GM12874 (cell line): ENCODE measurements around the gene KLHL6.

Experiments used
- CTCF ChIP-seq: IDR thresholded peaks from 2 replicates; pipeline ENCODE4 v1.5.1; 2011; ENCODE audit warnings: low read depth, mild to moderate bottlenecking, control low read depth, low read length, moderate library complexity; ENCODE audit not compliant: insufficient read depth

The KLHL6 gene

GRCh38 chr3:183529185-183529584 lies 26.3 kb downstream of the KLHL6 start:
- TF ChIP-seq CTCF: no peak

GRCh38 chr3:183527428-183528379 lies 27.8 kb downstream of the KLHL6 start:
- no peak for TF ChIP-seq CTCF

GRCh38 chr3:183526838-183527427 lies 28.6 kb downstream of the KLHL6 start:
- no peak for TF ChIP-seq CTCF

- TF ChIP-seq CTCF: no peak
These were observed 31.0 kb downstream of the KLHL6 start for GRCh38 chr3:183524476-183524875.

- TF ChIP-seq CTCF: no peak
These were observed 35.6 kb downstream of the KLHL6 start for GRCh38 chr3:183519891-183520290.

GRCh38 chr3:183518491-183519251 lies 36.8 kb downstream of the KLHL6 start:
- no peak for TF ChIP-seq CTCF

GRCh38 chr3:183517607-183518006 lies 37.9 kb downstream of the KLHL6 start:
- TF ChIP-seq CTCF: no peak
